Measurements from ENCODE around the gene ARFGEF2.
"Not testable (repeated sequence)": the region's sequence is repeated elsewhere in the genome, so short reads cannot be mapped to it uniquely, and the experiment has no call there.

The ARFGEF2 gene

GRCh38 chr20:49078310-49078709 is 156.8 kb downstream of the ARFGEF2 start:
- no peak for DNase-seq (ENCODE audit: low read depth)

GRCh38 chr20:49082295-49082694 is 160.8 kb downstream of the ARFGEF2 start:
- not testable (repeated sequence) for DNase-seq (ENCODE audit: low read depth)
